HT-29 (cell line): ENCODE results near the gene CAMKMT. TPM values are rescaled to one million over a fixed set of nuclear protein-coding genes. Genes with fewer than 3 reads are reported as not detected.
"Not testable (repeated sequence)": the region's sequence is repeated elsewhere in the genome, so short reads cannot be mapped to it uniquely, and the experiment has no call there.

Source experiments
- DNase-seq: peaks from one replicate; pipeline ENCODE4 v3.0.0-alpha.2; 2015; ENCODE audit warnings: low spot score
- total RNA-seq: library from RNA; depleted of rRNA; stranded (reverse); fragments of >200 nt; shearing (Covaris generic); gene quantifications from 2 replicates; pipeline ENCODE4 v1.2.3, GENCODE V29; 2014

CAMKMT gene
- total RNA-seq, 1 experiment from 2014 or later, result 8.3 TPM

DNA sequence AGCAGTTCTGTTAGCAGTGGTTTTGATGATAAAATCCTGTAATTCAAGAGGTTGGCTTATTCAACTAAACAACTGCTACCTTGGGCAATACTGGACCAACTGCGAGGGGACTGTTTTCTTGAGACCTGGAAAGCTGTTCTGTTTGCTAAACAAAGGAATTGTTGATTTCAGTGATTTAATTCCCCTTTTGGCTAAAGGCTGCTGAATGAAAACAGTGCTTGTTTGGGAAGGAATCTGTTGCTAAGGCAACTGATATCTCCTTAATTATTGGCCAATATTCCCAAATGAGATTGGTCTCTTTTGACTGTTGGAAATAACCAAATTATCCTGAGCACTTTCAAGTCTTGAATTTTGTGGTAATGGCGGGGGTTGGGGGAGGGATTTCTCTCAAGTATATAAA lies 136.8 kb downstream of the CAMKMT start:
- no peak for DNase-seq

- DNase-seq, result not testable (repeated sequence)
These were observed 143.9 kb downstream of the CAMKMT start for GRCh38 chr2:44505664-44506063.

GRCh38 chr2:44510246-44510645 lies 148.5 kb downstream of the CAMKMT start:
- no peak for DNase-seq

DNA sequence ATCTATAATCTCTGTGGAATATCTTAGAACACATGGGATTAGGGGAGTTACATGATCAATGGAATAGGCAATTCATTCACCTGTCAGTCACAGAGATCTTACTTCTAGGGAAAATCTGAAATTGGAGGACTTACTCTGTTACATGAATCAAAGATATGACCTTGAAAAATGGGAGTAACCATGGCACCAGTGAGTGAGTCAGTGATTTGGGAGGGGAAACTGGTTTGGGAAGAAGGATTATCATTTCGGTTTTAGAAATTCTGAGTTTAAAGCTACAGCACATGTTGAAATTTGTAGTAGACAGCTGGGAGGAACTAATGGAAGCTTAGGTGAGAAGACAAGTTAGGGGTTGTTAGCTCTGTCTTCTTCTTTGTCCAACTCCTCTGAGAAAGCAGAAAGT lies 153.7 kb downstream of the CAMKMT start:
- DNase-seq, result no peak

DNA sequence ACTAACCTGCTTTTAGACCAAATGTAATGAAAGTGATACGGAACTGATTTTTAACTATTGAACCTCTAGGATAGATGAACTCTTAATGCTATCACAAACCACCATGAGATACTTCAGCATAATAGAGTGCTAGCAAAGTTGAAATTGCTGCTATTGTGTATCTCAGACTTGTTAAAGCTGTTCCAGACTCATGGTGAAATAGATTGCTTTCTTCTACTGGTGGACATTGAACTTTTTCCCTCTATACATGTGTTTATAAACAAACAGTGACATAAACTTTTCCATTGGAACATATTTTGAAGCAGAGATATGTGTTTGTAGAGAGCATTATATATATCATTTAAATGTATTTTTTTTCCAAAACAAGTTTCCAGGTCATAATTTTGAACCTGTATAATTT lies 157.3 kb downstream of the CAMKMT start:
- DNase-seq, result no peak

GRCh38 chr2:44522846-44523245 lies 161.1 kb downstream of the CAMKMT start:
- no peak for DNase-seq

- DNase-seq, result no peak
These were observed 162.7 kb downstream of the CAMKMT start for GRCh38 chr2:44524347-44524926.

DNA sequence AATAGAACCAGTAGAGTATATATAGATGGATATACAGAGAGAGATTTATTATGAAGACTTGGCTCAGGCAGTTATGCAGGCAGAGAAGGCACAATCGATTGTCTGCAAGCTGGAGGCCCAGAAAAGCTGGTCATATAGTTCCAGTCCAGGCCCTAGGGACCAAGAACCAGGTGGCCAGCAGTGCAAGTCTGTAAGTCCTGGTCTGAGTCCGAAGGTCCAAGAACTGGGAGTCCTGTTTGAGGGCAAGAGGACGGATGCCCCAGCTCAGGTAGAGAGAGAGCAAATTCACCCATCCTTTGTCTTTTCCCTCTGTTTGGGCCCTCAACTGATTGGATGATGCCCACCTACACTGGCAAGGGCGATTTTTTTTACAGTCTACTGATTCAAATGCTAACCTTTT lies 164.6 kb downstream of the CAMKMT start:
- DNase-seq, result no peak

DNA sequence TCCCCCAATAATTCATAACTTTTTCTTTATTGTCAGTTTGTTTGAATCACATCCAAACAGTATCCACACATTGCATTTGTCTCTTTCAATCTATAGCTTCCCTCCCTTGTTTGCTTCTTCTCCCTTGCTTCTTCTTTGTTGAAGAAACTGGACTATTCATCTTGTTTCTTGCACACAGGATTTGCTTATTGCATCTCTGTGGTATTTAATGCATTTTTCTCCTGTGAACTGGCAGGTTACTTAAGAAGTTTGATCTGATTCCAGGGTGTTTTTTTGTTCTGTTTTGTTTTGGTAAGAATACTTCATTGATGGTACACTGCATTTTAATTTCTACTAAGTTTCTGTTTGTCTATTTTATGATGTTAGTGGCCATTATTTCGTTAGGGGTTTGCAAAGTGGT lies 166.8 kb downstream of the CAMKMT start:
- no peak for DNase-seq

DNA sequence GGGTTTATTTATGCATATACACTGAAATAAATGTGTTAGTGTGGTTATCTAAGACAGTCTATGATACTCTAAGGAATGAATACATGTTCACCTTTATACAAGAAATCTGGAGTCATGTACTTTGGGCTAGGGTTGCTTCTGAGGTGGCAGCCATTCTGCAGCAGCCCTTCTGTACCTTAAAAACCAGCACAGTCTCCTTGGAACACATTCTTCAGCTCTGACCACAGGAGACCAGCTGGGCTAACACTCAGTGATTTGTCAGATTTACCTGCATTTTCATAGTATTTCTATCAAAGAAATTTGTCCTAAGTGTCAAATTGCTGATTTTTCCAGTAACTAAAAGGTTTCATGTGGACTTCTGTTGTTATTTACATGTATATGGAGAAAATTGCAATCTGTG lies 167.7 kb downstream of the CAMKMT start:
- DNase-seq, result no peak

DNA sequence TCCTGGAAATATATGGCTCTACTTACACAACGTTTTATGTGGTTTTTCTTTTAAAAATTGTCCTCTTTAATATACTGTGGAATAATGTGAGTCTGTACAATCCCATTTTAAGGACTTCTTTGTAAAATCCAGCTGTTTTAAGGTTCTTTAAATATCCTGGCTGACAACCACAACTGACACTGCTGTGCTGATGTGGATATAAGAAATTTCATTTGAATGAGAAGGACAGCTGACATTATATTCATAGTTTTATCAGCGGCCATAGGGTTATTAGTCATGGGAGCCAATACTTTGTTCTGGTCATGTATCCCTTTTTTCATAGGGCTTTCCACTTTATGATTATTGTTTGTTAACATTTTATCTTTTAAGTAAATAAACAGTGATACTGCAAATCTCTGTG lies 169.5 kb downstream of the CAMKMT start:
- DNase-seq, result no peak

GRCh38 chr2:44532031-44532430 lies 170.3 kb downstream of the CAMKMT start:
- no peak for DNase-seq

DNA sequence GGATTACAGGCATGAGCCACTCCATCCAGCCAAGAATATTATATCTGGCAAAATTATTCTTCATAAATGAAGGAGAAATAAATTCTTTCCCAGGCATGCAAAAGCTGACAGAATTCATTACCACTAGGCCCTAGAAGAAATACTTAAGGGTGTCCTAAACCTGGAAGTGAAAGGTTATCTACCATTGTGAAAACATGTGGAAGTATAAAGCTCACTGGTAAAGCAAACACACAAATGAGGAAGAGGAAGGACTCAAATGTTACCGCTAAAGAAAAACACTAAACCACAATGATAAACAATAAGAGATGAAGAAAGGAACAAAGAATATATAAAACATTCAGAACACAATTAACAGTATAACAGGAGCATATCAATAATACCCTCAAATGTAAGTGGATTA lies 171.8 kb downstream of the CAMKMT start:
- DNase-seq, result no peak

DNA sequence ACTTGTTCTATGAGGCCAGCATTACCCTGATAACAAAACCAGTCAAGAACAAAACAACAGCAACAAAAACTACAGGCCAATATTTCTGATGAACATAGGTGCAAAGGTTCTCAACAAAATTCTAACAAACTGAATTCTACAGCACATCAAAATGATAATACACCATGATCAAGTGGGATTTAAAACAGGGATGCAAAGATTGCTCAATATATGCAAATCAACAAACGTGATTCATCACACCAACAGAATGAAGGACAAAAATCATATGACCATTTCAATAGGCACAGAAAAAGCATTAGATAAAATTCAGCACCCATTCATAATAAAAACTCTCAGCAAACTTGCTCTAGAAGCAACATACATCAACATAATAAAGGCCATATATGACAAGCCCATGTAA lies 173.6 kb downstream of the CAMKMT start:
- DNase-seq, result no peak

DNA sequence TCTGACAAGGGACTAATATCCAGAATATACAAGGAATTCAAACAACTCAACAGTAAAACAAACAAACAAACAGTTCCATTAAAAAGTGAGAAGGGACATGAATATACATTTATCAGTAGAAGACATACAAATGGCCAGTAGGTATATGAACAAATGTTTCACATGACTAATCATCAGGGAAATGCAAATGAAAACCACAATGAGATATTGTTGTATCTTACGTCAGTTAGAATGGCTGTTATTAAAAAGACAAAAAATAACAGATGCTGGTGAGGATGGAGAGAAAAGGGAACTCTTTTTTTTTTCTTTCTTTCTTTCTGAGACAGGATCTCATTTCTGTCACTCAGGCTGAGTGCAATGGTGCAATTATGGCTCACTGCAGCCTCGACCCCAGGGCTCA lies 175.5 kb downstream of the CAMKMT start:
- no peak for DNase-seq

GRCh38 chr2:44542520-44542919 lies 180.8 kb downstream of the CAMKMT start:
- DNase-seq, result no peak

DNA sequence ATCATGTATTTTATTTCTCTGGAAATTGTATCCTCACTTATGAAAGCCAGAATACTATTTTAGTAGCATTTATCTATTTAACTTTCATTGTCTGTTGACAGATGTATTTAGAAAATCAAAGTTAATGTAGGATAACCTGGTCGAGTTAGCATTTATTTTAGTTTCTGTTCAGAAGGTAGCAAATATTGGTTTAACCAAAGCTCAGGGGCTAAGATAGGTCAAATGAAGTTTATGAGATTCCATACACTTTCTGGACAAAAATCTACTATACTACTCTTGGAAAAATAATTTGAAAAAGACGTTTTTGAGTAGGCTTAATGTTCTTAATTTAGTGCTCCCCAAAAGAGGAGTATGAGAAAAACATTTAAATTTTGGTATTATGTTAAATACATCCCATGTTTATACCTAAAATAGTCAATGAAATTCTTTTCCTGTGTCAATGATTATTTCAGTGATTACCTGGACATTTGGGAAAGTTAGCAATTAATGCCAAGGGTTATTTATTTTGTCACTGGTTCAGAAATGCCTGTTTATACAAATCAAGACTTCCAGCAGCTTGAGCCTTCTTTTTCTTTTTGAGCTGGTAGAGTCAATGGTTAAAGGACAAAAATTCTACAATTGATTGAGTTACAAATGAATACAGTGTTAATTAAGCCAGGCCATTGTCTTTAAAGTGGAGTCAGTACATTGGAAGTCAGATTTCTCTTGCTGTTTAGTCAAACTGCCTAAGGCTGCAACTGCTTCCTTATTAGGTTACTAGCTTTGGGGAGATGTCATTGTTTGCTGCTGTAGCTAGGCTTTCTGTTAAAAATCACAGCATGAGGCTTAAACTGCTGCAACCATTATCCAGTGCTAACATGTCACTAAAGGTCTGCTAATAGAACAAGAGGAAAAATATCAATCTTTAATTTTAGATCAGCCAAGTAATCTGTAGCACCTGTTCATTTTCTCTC lies 182.3 kb downstream of the CAMKMT start:
- no peak for DNase-seq

DNA sequence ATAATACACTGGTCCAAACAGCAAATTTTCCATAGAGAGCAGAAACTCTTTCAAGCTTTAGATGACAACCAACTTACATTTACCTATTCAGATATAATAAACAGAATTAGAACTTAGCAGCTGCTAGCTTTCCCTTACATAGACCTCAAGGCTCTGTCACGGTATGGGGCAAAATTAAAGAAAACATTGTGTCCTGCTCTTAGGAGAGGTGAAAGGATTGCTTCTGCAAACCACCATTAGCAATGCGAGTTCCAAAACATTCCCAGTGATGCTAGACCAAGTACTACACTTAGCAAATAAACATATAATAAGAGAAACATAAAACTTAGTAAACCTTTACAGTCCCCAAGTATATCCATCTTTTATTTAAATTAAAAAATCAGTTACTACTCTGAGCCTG lies 183.3 kb downstream of the CAMKMT start:
- no peak for DNase-seq

GRCh38 chr2:44546459-44547127 lies 184.8 kb downstream of the CAMKMT start:
- no peak for DNase-seq

DNA sequence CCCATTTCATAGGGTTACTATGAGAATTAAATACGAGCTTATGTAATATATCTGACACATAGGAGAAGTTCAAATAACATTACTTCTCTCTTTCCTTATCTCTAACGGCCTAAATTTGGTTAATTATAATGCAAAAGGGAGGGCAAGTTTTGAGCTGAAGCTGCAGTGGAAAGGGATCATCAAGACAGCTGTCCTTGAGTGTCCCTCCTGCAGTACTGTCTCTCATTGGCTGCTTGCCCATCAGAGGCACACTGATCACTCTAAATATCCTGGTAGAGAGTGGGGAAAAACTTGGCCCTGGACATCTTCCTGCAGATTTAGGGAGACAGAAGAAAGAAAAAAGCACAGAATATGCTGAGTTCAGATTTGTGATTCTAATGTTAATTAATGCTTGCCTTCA lies 186.0 kb downstream of the CAMKMT start:
- DNase-seq, result no peak

DNA sequence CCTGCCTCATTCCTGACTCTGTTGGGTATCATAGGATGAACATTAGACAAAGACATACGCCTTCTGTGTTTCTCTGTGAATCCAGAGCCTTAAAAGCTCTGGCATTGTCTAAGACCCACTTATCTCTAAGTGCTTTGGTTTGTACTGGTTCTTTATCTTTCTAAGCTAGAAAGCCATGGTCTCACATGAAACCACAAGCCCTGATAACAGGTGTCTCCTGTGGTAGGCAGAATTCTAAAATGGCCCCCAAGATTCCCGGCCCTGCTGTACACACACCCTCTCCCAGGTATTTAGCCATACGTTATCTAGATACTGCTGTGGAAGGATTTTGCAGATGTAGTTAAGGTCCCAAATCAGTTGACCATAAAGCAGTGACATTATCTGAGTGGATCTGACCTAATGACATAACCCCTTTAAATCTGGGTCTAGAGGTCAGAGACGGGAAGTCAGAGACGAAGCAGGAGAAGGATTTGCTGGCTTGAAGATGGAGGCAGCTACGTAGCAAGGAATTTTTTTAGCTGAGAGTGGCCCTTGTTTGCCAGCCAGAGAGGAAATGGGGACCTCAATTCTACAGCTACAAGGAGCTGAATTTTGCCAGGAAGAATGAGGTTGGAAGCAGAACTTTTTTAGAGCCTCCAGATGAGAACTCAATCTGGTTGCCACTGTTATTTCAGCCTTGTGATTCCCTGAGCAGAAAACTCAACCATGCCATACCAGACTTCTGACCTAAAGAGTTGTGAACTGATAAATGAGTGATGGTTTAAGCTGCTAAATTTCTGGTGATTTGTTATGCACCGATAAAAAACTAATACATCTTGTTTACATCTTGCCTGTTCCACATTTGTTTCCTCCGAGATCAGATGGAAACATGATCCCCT lies 186.7 kb downstream of the CAMKMT start:
- no peak for DNase-seq

GRCh38 chr2:44549099-44549471 lies 187.3 kb downstream of the CAMKMT start:
- DNase-seq, result peak; percentile 9
